ENCODE measurements around the gene TTC14. TPM values are rescaled to one million over a fixed set of nuclear protein-coding genes. Genes with fewer than 3 reads are reported as not detected.

TTC14 gene
- total and polyA plus RNA-seq, 2 of the 8 experiments (the other 6 are each of a cell fraction or from before 2014, with no cell fraction given) = 10.2 to 22.3 TPM

- ChIA-PET CTCF (ENCODE audit: partially characterized antibody) (interaction anchor here (0.6 to 2.0 kb wide), 27 partner anchors 8 to 844 kb away, joined by 3 to 12 read pairs (median 3); no protein-coding TSS in a partner anchor), POLR2A (ENCODE audit: partially characterized antibody) (no interaction called here)
- H3K23me2 ChIP-seq (ENCODE audit: low read depth, low read length) = peaks cover 2% of the 10 kb centered on the region; the same call in 1 of the 2 replicates
- no peak overlapping the region for H2BK12ac ChIP-seq (ENCODE audit: low read depth, low read length)
- H2BK5ac ChIP-seq (ENCODE audit: low read depth, low read length) = no peak overlapping the region
- peak overlapping the region in 1 of 4 experiments; percentile 34; a peak in 1 of 7 replicates for H3K9ac ChIP-seq (replicated peaks in 1 of 4; ENCODE audit: extremely low read depth in 1 of 4, low read depth in 3 of 4, low read length in 3 of 4)
- H2BK20ac ChIP-seq (ENCODE audit: low read length) = no peak overlapping the region
- no peak overlapping the region for H3K14ac ChIP-seq (ENCODE audit: insufficient read length)
- no peak overlapping the region for H2AFZ ChIP-seq (ENCODE audit: low read length)
- H4K91ac ChIP-seq (replicated peaks; ENCODE audit: insufficient read length, low read length) = no peak overlapping the region
- FAIRE-seq (peak; percentile 19), DNase-seq (ENCODE audit: low read depth in 1 of 2, low spot score in 2 of 2) (no peak)
- no peak overlapping the region for H4K5ac ChIP-seq (ENCODE audit: insufficient read length, low read depth, low read length)
- no peak overlapping the region for H3K56ac ChIP-seq (replicated peaks; ENCODE audit: insufficient read length, low read depth, low read length)
- H3K79me2 ChIP-seq (ENCODE audit: control insufficient read depth in 1 of 2, insufficient read depth in 2 of 2, low read length in 2 of 2) = no peaks in the 10 kb centered on the region
- H3K36me3 ChIP-seq (ENCODE audit: control insufficient read depth in 2 of 4, insufficient read depth in 4 of 4, low read length in 3 of 4) = no peaks in the 10 kb centered on the region
- H2AK5ac ChIP-seq (ENCODE audit: low read depth, low read length) = no peak overlapping the region
- H2BK120ac ChIP-seq (replicated peaks; ENCODE audit: low read depth, low read length) = no peak overlapping the region
- 76% methylated on average over 2 of the region's 2 CpGs; no CpG with 5 or more reads in 1 of the 2 experiments for WGBS, 2 experiments (ENCODE audit: extremely low coverage in 1 of 2, insufficient coverage in 1 of 2, insufficient read length in 1 of 2, insufficient replicate concordance in 2 of 2, low coverage in 1 of 2, low lambda C conversion rate in 2 of 2, missing lambda C conversion rate in 1 of 2)
- TF ChIP-seq CTCF (IDR thresholded peaks at IDR 0.05; ENCODE audit: control extremely low read depth in 1 of 3, insufficient read depth in 1 of 3, low read depth in 1 of 3, low read length in 3 of 3) (peak in 2 of 3 experiments; percentile 40 to 44; a peak in 2 of 4 replicates), SUZ12 (IDR thresholded peaks at IDR 0.05; ENCODE audit: low read length) (no peak), RAD21 (IDR thresholded peaks at IDR 0.05 in 1 of 2, conservative IDR thresholded peaks at IDR 0.05 in 1 of 2; ENCODE audit: low read depth in 2 of 2, low read length in 2 of 2) (peak; percentile 87 to 89)
- H3K18ac ChIP-seq (ENCODE audit: extremely low read depth, low read length) = no peak overlapping the region
- H3K27me3 ChIP-seq (replicated peaks in 1 of 4; ENCODE audit: control insufficient read depth in 3 of 4, extremely low read depth in 1 of 4, insufficient read depth in 3 of 4, low read length in 3 of 4) = no peaks in the 10 kb centered on the region
- no peak overlapping the region for H4K8ac ChIP-seq (ENCODE audit: extremely low read depth, insufficient read depth, low read length)
- H3K4me1 ChIP-seq (replicated peaks in 1 of 4; ENCODE audit: control insufficient read depth in 3 of 4, insufficient read depth in 4 of 4, low read length in 3 of 4) = no peaks in the 10 kb centered on the region
- no peak overlapping the region for H3K4me3 ChIP-seq (ENCODE audit: extremely low read depth in 1 of 4, insufficient read depth in 2 of 4, low read depth in 3 of 4, low read length in 4 of 4)
- no peak overlapping the region for H3K4ac ChIP-seq (replicated peaks; ENCODE audit: insufficient read length, low read depth, low read length)
- no peaks in the 10 kb centered on the region for H4K20me1 ChIP-seq (replicated peaks in 1 of 2; ENCODE audit: control insufficient read depth in 1 of 2, insufficient read depth in 2 of 2, low read length in 2 of 2)
- H3K9me3 ChIP-seq (ENCODE audit: insufficient read depth in 2 of 2, low read depth in 1 of 2, low read length in 1 of 2) = no peaks in the 10 kb centered on the region
- H3K23ac ChIP-seq (ENCODE audit: insufficient read length) = no peak overlapping the region
- H3K4me2 ChIP-seq (ENCODE audit: insufficient read depth in 1 of 2, low read depth in 2 of 2, low read length in 2 of 2) = no peak overlapping the region
- no peak overlapping the region for H2BK15ac ChIP-seq (ENCODE audit: low read length)
- no peak overlapping the region for H3K27ac ChIP-seq (ENCODE audit: low read depth, low read length)
- no peaks in the 10 kb centered on the region for H3K79me1 ChIP-seq (ENCODE audit: low read depth, low read length)
Observed at GRCh38 chr3:180594631-180595558, 7.1 kb upstream of the TTC14 start.
